Measurements from ENCODE around the gene GGA1. TPM values are rescaled to one million over a fixed set of nuclear protein-coding genes. Genes with fewer than 3 reads are reported as not detected.
A peak's percentile ranks its signal among the peaks of the same experiment; 100 is the strongest.

Gene GGA1
- total and polyA plus RNA-seq, 9 of the 15 experiments (the other 6 are each of a cell fraction or from before 2014, with no cell fraction given): 1.5 to 69.5 (median 31.6) TPM

DNA sequence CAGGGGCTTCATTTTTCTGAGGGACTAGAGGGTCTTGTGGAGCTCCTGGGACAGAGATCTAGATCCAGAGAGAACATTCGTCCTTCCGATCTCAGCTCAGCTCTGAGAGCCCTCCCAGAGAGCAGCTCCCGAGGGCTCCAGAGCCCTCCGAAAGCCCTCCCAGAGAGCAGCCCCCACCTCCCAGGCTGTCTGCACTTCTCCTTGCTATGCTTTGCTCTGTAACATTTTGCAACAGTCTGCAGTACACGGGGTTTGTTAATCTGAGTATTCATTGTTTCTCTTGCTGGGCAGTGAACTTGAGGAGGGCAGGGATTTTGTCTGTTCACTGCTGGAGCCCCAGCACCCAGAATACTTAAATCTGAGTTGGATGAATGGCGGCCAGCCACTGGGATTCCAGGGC is 2.6 kb downstream of the GGA1 start:
- intact Hi-C loops (cut with micrococcal nuclease) (no loop called here), in situ Hi-C loops (cut with MboI) (no loop called here)
- H3K4me1 ChIP-seq (replicated peaks in 1 of 2; ENCODE audit: control insufficient read depth in 2 of 2, insufficient read depth in 2 of 2, low read length in 2 of 2): peaks cover 12 to 18% of the 10 kb centered on the region in 2 experiments; a peak in 4 of 5 replicates
- peaks cover 34% of the 10 kb centered on the region for H3K79me2 ChIP-seq (ENCODE audit: control insufficient read depth, insufficient read depth, low read length)
- peak overlapping the region; percentile 97; the same call in 2 of the 3 replicates for H3K27ac ChIP-seq (ENCODE audit: extremely low read depth, low read depth, low read length)
- H4K20me1 ChIP-seq (replicated peaks; ENCODE audit: control insufficient read depth, insufficient read depth, low read length): no peaks in the 10 kb centered on the region
- no peak overlapping the region for H2AFZ ChIP-seq (ENCODE audit: low read depth, low read length)
- ChIA-PET POLR2A (interaction anchor here (1.2 kb wide), 1 partner anchor 10 kb away, joined by 3 read pairs; no protein-coding TSS in a partner anchor), CTCF (ENCODE audit: low intra/inter-chr PET ratio) (no interaction called here)
- BruUV-seq (replicated peaks): no TSS peak
- no peaks in the 10 kb centered on the region for H3K9me3 ChIP-seq (replicated peaks; ENCODE audit: control insufficient read depth, insufficient read depth, low read depth, low read length)
- no peak overlapping the region for H3K4me2 ChIP-seq (ENCODE audit: insufficient read depth, low read length)
- peak overlapping the region in 1 of 2 experiments; percentile 73; a peak in 1 of 4 replicates for H3K9ac ChIP-seq (ENCODE audit: insufficient read depth in 1 of 2, low read depth in 2 of 2, low read length in 2 of 2)
- ATAC-seq (no peak), FAIRE-seq (no peak), DNase-seq (ENCODE audit: extremely low read depth in 1 of 4, low spot score in 3 of 4) (no peak)
- H3K27me3 ChIP-seq (ENCODE audit: control insufficient read depth in 2 of 2, insufficient read depth in 2 of 2, low read length in 2 of 2): no peaks in the 10 kb centered on the region
- 85% methylated on average over 6 of the region's 6 CpGs for WGBS (ENCODE audit: insufficient coverage, low coverage, missing lambda C conversion rate)
- peaks cover 26% of the 10 kb centered on the region; the same call in 1 of the 3 replicates for H3K36me3 ChIP-seq (ENCODE audit: control insufficient read depth, insufficient read depth, low read length)
- peaks cover 3% of the 10 kb centered on the region for H3K9me1 ChIP-seq (ENCODE audit: control insufficient read depth, insufficient read depth, low read length)
- H3K4me3 ChIP-seq: no peak overlapping the region
- TF ChIP-seq, protein P1, sequence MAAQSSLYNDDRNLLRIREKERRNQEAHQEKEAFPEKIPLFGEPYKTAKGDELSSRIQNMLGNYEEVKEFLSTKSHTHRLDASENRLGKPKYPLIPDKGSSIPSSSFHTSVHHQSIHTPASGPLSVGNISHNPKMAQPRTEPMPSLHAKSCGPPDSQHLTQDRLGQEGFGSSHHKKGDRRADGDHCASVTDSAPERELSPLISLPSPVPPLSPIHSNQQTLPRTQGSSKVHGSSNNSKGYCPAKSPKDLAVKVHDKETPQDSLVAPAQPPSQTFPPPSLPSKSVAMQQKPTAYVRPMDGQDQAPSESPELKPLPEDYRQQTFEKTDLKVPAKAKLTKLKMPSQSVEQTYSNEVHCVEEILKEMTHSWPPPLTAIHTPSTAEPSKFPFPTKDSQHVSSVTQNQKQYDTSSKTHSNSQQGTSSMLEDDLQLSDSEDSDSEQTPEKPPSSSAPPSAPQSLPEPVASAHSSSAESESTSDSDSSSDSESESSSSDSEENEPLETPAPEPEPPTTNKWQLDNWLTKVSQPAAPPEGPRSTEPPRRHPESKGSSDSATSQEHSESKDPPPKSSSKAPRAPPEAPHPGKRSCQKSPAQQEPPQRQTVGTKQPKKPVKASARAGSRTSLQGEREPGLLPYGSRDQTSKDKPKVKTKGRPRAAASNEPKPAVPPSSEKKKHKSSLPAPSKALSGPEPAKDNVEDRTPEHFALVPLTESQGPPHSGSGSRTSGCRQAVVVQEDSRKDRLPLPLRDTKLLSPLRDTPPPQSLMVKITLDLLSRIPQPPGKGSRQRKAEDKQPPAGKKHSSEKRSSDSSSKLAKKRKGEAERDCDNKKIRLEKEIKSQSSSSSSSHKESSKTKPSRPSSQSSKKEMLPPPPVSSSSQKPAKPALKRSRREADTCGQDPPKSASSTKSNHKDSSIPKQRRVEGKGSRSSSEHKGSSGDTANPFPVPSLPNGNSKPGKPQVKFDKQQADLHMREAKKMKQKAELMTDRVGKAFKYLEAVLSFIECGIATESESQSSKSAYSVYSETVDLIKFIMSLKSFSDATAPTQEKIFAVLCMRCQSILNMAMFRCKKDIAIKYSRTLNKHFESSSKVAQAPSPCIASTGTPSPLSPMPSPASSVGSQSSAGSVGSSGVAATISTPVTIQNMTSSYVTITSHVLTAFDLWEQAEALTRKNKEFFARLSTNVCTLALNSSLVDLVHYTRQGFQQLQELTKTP (IDR thresholded peaks at IDR 0.05; ENCODE audit: low read depth in 1 of 2, partially characterized antibody in 2 of 2): no peak
- TF ChIP-seq JUND (IDR thresholded peaks at IDR 0.05; ENCODE audit: borderline replicate concordance, low read depth, low read length): no peak
- TF ChIP-seq JUND (tag; IDR thresholded peaks at IDR 0.05; ENCODE audit: borderline replicate concordance, low read depth, low read length): no peak
- TF ChIP-seq HMG20A (CRISPR knock-in tag; conservative IDR thresholded peaks at IDR 0.05): no peak
- TF ChIP-seq ZBTB7A (IDR thresholded peaks at IDR 0.05; ENCODE audit: borderline replicate concordance, control insufficient read depth, low read depth, low read length): no peak
- TF ChIP-seq ZNF174 (CRISPR knock-in tag; IDR thresholded peaks at IDR 0.05): no peak
- no peak for TF ChIP-seq MEF2A (IDR thresholded peaks at IDR 0.05; ENCODE audit: control insufficient read depth, low read depth, low read length)
- TF ChIP-seq, protein P2, sequence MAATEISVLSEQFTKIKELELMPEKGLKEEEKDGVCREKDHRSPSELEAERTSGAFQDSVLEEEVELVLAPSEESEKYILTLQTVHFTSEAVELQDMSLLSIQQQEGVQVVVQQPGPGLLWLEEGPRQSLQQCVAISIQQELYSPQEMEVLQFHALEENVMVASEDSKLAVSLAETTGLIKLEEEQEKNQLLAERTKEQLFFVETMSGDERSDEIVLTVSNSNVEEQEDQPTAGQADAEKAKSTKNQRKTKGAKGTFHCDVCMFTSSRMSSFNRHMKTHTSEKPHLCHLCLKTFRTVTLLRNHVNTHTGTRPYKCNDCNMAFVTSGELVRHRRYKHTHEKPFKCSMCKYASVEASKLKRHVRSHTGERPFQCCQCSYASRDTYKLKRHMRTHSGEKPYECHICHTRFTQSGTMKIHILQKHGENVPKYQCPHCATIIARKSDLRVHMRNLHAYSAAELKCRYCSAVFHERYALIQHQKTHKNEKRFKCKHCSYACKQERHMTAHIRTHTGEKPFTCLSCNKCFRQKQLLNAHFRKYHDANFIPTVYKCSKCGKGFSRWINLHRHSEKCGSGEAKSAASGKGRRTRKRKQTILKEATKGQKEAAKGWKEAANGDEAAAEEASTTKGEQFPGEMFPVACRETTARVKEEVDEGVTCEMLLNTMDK (IDR thresholded peaks at IDR 0.05; ENCODE audit: borderline replicate concordance, insufficient read depth, low read depth, low read length, poor library complexity, severe bottlenecking): no peak
- TF ChIP-seq, protein P3, sequence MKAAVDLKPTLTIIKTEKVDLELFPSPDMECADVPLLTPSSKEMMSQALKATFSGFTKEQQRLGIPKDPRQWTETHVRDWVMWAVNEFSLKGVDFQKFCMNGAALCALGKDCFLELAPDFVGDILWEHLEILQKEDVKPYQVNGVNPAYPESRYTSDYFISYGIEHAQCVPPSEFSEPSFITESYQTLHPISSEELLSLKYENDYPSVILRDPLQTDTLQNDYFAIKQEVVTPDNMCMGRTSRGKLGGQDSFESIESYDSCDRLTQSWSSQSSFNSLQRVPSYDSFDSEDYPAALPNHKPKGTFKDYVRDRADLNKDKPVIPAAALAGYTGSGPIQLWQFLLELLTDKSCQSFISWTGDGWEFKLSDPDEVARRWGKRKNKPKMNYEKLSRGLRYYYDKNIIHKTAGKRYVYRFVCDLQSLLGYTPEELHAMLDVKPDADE (conservative IDR thresholded peaks at IDR 0.05; ENCODE audit: control insufficient read depth, low read depth, low read length): no peak
- TF ChIP-seq NFE2L1 (tag; IDR thresholded peaks at IDR 0.05; ENCODE audit: borderline replicate concordance, low read depth): no peak
- no peak for TF ChIP-seq ZNF121 (CRISPR knock-in tag; conservative IDR thresholded peaks at IDR 0.05)

Measured in K562 (cell line).